GM20000 (cell line): ENCODE data around the gene REXO1.
A peak's percentile ranks its signal among the peaks of the same experiment; 100 is the strongest.

Source experiments
- DNase-seq: peaks from one replicate; pipeline ENCODE4 v3.0.0; 2012; ENCODE audit warnings: low spot score
- TF ChIP-seq, protein P1 (sequence below): IDR thresholded peaks from 2 replicates; pipeline ENCODE4 v1.5.1; 2012; ENCODE audit warnings: mild to moderate bottlenecking, control low read depth; ENCODE audit errors: extremely low read depth, missing control alignments

REXO1 gene

DNA sequence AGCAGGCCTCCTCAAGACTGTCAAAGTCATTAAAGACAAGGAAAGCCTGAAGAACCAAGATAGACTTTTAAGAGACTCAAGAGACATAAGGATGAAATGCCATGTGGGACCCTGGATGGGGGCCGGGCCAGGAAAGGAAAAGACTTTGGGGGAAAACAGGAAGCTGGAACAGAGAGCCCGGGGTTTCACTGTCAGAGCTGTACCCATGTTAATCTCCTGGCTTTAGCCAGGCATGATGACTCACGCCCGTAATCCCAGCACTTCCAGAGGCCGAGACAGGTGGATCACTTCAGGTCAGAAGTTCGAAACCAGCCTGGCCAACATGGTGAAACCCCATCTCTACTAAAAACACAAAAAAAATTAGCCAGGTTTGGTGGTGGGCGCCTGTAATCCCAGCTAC, 20.7 kb upstream of the REXO1 start:
- TF ChIP-seq, protein P1, sequence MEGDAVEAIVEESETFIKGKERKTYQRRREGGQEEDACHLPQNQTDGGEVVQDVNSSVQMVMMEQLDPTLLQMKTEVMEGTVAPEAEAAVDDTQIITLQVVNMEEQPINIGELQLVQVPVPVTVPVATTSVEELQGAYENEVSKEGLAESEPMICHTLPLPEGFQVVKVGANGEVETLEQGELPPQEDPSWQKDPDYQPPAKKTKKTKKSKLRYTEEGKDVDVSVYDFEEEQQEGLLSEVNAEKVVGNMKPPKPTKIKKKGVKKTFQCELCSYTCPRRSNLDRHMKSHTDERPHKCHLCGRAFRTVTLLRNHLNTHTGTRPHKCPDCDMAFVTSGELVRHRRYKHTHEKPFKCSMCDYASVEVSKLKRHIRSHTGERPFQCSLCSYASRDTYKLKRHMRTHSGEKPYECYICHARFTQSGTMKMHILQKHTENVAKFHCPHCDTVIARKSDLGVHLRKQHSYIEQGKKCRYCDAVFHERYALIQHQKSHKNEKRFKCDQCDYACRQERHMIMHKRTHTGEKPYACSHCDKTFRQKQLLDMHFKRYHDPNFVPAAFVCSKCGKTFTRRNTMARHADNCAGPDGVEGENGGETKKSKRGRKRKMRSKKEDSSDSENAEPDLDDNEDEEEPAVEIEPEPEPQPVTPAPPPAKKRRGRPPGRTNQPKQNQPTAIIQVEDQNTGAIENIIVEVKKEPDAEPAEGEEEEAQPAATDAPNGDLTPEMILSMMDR, result no peak
- DNase-seq, result no peak

DNA sequence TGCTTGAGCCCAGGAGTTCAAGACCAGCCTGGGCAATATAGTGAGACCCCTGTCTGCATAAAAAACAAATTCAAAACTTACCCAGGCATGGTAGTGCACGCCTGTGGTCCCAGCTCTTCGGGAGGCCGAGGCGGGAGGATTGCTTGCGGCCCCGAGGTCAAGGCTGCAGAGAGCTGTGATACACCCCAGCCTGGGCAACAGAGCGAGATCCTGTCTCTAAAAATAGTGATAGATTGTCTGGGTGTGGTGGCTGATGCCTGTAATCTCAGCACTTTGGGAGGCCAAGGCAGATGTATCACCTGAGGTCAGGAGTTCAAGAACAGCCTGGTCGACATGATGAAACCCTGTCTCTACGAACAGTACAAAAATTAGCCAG, 19.1 kb upstream of the REXO1 start:
- no peak for DNase-seq
- TF ChIP-seq, protein P1, result no peak

DNA sequence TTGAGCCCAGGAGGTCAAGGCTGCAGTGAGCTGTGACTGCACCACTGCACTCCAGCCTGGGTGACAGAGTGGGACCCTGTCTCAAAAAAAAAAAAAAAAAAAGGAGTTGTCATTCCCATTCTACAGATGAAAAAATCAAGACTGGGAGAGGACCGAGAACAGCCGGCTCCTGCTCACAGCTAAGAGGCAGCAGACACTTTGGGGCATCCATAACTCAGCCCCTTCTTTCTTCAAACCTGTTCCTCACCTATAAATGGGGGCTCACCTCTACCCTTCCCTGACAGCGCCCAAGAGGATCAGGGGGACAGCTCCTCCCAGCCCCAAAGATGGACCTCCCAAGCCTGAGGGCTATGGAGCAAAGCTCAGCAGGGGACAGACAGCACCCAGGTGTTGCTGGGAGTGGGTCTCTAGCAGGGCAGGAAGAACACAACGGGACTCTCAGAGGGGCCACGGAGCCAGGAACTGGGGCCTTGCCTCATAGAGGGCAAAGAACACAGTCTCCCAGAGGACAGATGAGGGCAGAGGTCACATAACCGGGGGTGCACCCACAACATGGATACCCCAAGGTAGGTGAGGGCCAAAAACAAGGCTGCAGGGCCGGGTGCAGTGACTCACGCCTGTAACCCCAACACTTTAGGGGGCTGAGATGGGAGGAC, 18.5 kb upstream of the REXO1 start:
- TF ChIP-seq, protein P1, result no peak
- DNase-seq, result no peak

DNA sequence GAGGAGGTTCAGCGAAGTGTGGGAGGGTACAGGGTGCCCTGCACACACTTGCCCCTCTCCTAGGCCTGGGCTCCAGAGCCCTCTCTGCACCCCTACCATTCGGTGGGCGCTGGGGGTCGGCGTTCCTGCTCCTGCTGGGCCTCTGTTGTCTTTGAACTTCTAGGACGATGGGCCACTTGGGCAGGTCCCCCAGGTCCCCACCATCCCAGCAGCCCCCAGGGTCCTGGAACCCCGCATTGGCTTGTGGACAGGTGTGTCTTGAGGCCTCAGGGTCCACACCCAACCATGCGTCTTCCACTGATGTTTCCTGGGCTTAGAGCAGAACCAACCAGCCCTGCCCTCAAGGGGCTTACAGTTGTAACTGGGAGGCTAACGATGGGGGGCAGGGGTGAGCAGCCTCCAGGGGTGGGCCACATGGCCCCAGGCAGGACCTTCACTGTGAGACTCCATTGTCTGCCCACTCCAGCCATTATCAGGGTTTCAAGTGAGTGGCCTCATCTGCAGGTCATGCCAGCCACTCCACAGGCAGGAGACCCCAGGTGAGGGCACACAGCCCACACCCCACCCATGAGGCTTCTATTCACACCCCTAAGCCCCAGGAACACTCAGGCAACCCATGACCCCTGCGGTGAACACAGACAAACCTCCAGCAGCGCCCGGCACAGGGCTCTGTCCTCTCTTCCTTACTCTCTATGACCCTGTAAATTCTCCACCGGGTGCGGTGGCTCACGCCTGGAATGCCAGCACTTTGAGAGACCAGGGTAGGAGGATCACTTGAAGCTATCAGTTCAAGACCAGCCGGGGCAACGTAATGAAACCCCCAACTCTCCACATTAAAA, 17.1 kb upstream of the REXO1 start:
- TF ChIP-seq, protein P1, result no peak

DNA sequence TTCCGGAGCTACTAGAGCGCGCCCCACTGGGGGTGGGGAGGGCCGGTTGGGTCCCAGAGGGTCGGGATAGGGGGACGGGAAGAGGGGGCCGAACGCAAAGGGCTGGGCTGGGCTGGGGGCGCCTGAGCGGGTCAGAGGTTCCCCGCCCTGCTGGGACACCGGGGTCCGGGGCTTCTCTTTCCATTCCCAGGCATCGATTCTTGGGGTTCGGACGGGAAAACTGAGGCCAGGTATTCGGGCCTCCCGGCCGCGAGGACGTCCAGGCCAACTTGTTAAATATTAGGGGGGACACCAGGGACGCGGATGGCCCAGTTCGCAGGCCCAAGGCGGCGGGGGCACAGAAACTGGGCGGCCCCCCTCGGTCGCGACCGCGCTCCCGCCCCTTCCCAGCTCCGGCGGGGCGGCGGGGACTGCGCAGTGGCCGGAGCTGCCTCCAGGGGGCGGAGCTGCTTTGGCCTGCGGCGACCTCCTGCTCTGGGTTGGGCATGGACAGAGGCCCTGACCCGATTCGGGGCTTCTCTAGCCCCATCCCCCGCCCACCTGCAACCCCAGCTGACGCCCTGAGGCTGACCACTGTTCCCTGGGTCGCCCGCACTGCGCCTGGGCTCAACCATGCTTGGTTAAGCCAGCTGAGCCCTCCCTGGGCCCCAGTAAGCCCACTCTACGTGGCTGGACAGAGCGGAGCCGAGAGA, 16.3 kb upstream of the REXO1 start:
- DNase-seq, result peak; percentile 90
- TF ChIP-seq, protein P1, result peak; percentile 85

More for the DNA sequence above, 17.1 kb upstream of the REXO1 start:
- no peak for DNase-seq

DNA sequence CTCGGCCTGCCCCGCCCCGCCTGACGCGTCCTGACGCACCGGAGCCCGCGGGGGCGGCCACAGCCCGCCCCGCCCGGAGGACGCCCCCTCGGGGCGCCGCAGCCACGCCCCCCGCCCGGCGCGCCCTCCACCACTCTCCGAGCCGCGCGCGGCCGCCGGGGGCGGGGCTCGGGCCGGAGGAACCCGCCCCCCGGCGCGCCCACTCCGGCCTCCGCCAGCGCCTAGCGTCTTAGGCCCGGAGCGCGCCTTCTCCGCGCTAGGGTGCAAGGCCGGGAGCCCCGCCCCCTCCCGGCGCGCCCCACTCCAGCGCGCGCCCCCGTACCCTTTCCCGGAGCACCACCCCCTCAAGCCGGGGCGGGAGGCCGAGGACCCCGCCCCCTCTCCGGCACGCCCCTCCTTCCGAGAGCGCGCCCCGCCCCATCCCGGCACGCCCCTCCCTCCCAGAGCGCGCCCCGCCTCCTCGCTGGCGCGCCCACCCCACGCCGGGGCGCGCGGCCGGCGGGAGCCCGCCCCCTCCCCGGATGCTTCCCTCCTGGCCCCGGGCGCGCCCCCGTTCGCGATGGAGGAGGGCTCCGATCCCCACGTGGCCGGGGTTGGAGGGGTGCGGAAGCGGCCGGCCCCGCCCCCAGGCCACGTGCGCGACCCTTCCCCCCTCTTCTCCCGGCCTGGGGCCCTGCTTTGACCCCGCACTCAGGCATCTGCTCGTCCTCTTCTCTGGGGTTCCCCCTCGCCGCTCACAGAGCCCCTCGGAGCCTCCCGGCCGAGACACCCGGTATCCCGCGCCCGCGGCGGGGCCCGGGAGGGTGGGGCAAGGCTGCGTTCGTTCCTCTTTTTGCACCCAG, 15.6 kb upstream of the REXO1 start:
- peak; percentile 99 for DNase-seq
- TF ChIP-seq, protein P1, result no peak
